Placental pericyte (primary cell): Measurements from ENCODE around the gene ACTN4. TPM values are rescaled to one million over a fixed set of nuclear protein-coding genes. Genes with fewer than 3 reads are reported as not detected.

Source experiments
- total RNA-seq: library from RNA; depleted of rRNA; stranded (reverse); fragments of >200 nt; gene quantifications from 2 replicates; pipeline ENCODE4 v1.2.3, GENCODE V29; 2012

ACTN4 gene
- total RNA-seq = 250 and 739 TPM in 2 replicates

DNA sequence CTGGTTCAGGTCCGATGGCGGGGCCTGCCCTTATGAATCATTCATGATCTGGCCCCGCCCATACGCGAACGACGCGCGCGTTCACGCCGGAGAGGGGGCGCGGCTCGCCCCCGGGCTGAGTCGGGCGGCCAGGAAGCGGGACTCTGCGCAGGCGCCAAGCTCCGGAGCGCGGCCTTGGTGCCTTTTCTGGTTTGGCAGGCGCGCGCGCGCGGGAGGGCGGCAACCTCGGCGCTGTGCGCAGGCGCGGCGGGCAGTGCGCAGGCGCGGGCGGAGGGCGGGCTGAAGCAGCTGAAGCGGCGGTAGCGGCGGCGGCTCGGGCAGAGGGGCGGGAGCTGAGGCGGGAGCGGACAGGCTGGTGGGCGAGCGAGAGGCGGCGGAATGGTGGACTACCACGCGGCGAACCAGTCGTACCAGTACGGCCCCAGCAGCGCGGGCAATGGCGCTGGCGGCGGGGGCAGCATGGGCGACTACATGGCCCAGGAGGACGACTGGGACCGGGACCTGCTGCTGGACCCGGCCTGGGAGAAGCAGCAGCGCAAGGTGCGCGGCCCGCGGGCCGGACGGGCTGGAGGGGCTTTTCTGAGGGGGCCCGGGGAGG, at the start of gene ACTN4:
ACTN4 (plus strand) TSS at position 282 of the 598 bp plus-strand sequence; CDS start at position 379, 97 bp downstream.

GRCh38 chr19:38617764-38618589, 29.5 kb upstream of the ACTN4 start, which contains the start of gene MAP4K1:
Gene MAP4K1 (minus strand): TSS chr19:38617953. CDS start chr19:38617895, 58 bp downstream.

DNA sequence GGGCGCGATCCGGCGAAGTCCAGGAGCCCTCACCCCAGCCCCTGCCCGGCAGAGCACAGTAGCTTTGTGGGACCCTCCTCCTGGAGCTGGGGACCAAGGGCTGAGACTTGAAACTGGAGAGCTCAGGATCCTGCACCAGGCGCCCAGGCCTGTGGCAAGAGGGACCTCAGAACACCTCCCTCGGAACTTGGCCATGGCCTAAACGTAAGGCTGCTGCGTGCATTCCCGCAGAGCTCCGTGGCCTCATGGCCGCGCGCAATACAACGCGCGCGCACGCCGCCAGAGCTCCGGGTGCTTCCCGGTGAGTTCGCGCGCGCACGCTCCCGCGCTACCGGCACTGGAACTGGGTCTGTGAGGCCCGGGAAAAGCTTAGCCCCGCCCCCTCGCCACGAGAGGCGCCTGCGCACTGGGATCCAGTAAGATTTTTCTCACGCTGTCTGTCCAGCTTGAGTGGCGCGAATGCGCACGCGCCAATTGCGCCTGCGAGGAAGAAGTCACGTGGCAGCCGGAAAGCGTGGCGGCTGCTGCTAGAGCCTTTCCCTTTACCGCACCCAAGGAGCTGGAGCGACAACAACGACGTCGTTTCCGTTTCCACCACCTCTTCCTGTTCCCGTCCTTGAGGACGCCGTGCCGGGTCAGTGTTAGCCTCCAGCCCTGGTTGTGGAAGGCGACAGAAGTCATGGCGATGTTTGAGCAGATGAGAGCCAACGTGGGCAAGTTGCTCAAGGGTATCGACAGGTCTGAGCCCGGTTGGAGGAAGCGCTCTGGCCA, 28.7 kb upstream of the ACTN4 start, which contains the start of gene EIF3K:
EIF3K (plus strand) TSS at position 599 of the 771 bp plus-strand sequence; CDS start at position 680, 81 bp downstream.

DNA sequence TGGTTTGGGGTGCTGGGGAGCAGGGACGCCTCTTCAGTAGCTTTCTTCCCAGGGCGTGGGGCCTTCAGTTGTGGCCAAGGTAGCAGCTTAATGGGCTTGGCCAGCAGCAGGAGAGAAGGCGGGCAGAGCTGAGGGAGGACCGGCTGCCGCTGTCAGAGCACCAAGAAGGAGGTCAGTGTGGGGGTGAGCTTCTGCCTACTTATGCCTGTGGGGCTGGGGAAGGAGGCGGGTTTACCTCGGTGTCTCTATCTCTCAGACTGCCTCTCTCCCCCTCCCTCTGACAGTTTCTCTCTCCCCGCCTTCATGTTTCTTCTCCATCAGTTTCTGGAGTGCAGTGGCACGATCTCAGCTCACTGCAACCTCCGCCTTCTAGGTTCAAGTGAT, 96.8 kb downstream of the ACTN4 start, which contains the start of gene CAPN12:
CAPN12 (minus strand) TSS at position 177 of the 384 bp plus-strand sequence. CDS start 309 bp downstream, outside the sequence.

DNA sequence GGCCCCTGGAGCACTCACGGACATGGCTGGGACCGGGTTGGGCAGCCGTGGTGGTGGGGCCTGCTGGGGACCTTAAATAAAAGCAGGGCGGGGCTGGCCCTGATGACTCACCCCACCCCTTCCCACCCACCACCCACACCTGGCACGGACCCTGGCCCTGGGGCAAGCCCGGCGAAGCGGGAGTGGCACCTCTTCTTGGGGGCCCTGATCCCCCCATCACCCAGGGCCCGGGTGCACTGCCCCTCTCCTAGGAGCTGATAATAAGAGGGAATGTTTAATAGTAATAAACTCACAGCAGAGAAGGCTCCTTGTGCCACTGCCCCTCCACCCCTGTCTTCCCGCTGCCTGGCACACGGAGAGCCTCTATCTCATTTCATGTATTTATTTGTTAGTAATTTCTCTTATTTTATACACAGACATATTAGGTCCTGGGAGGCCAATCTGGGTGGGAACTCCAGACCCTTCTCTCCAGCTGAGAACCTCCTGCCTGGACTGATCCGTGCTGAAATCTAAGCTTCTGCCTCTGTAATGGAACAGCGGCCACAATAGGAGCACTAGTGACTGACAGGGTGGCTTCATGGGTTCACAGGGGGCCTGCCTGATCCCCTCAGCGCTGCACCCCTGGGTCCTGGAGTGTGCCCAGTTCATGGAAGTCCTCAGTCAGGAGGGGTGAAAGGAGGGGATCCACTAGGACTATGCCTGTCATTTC, 126.2 kb downstream of the ACTN4 start, which contains the start of gene LGALS7:
LGALS7 (minus strand) TSS at position 49 of the 709 bp plus-strand sequence; CDS start at position 24, 25 bp downstream.

Other genes starting within 250 kb of the ACTN4 start
- 9.7 and 11.2 TPM in 2 replicates for gene FAM98C, start 244.6 kb upstream of the ACTN4 start, total RNA-seq
- not detected in 2 replicates for gene RASGRP4, start 221.4 kb upstream of the ACTN4 start, total RNA-seq
- gene RYR1, start 214.0 kb upstream of the ACTN4 start, total RNA-seq = under 0.01 TPM in 2 replicates
- gene MAP4K1, start 29.7 kb upstream of the ACTN4 start, total RNA-seq = 0.22 and 0.72 TPM in 2 replicates
- gene EIF3K, start 28.5 kb upstream of the ACTN4 start, total RNA-seq = 425 and 690 TPM in 2 replicates
- 0.22 TPM in 1 of 2 replicates, not detected in the other for gene CAPN12, start 96.8 kb downstream of the ACTN4 start, total RNA-seq
- not detected in 2 replicates for gene LGALS7, start 125.9 kb downstream of the ACTN4 start, total RNA-seq
- gene LGALS7B, start 141.6 kb downstream of the ACTN4 start, total RNA-seq = not detected in 2 replicates
- gene LGALS4, start 165.3 kb downstream of the ACTN4 start, total RNA-seq = not detected in 2 replicates
- 21.8 and 57.1 TPM in 2 replicates for gene ECH1, start 184.1 kb downstream of the ACTN4 start, total RNA-seq
- gene HNRNPL, start 202.3 kb downstream of the ACTN4 start, total RNA-seq = 218 and 397 TPM in 2 replicates
- gene RINL, start 230.6 kb downstream of the ACTN4 start, total RNA-seq = 1.0 and 1.8 TPM in 2 replicates